Measurements from ENCODE around the gene FAM135A.
A peak's percentile ranks its signal among the peaks of the same experiment; 100 is the strongest.

Gene FAM135A
- 11.1 to 19.4 (median 12.3) reads per million in 4 donors for total RNA-seq

GRCh38 chr6:70413114-70413991 lies at the start of gene FAM135A:
TSS of gene FAM135A (plus strand) at chr6:70413508. CDS start at chr6:70428343, 14,835 bp downstream.
- peak; percentile 89 to 97 (median 91) for DNase-seq

- DNase-seq, result no peak
These were observed 49.4 kb upstream of the FAM135A start for GRCh38 chr6:70363741-70364493.

- DNase-seq, result peak in 4 of 5 donors; percentile 37 to 52 (median 45)
These were observed 43.9 kb upstream of the FAM135A start for GRCh38 chr6:70369332-70369950.

GRCh38 chr6:70370496-70370895 lies 42.8 kb upstream of the FAM135A start:
- DNase-seq, result no peak

GRCh38 chr6:70371454-70372105 lies 41.7 kb upstream of the FAM135A start:
- DNase-seq, result peak in 1 of 5 donors; percentile 18

GRCh38 chr6:70375166-70375565 lies 38.1 kb upstream of the FAM135A start:
- DNase-seq, result no peak

- no peak for DNase-seq
These were observed 37.4 kb upstream of the FAM135A start for GRCh38 chr6:70375882-70376281.

GRCh38 chr6:70376628-70377027 lies 36.7 kb upstream of the FAM135A start:
- DNase-seq, result no peak

GRCh38 chr6:70377372-70377771 lies 35.9 kb upstream of the FAM135A start:
- DNase-seq, result no peak

GRCh38 chr6:70379473-70380013 lies 33.8 kb upstream of the FAM135A start:
- no peak for DNase-seq

GRCh38 chr6:70380252-70380651 lies 33.1 kb upstream of the FAM135A start:
- no peak for DNase-seq

- DNase-seq, result no peak
These were observed 32.4 kb upstream of the FAM135A start for GRCh38 chr6:70380771-70381416.

- DNase-seq, result no peak
These were observed 31.9 kb upstream of the FAM135A start for GRCh38 chr6:70381417-70381782.

- no peak for DNase-seq
These were observed 27.4 kb upstream of the FAM135A start for GRCh38 chr6:70385901-70386300.

GRCh38 chr6:70388814-70389213 lies 24.5 kb upstream of the FAM135A start:
- DNase-seq, result no peak

- no peak for DNase-seq
These were observed 24.0 kb upstream of the FAM135A start for GRCh38 chr6:70389261-70389660.

GRCh38 chr6:70390067-70390466 lies 23.2 kb upstream of the FAM135A start:
- DNase-seq, result no peak

- DNase-seq, result no peak
These were observed 21.8 kb upstream of the FAM135A start for GRCh38 chr6:70391492-70391891.

- no peak for DNase-seq
These were observed 18.6 kb upstream of the FAM135A start for GRCh38 chr6:70394518-70395300.

- DNase-seq, result no peak
These were observed 18.0 kb upstream of the FAM135A start for GRCh38 chr6:70395301-70395672.

- DNase-seq, result no peak
These were observed 17.1 kb upstream of the FAM135A start for GRCh38 chr6:70396163-70396562.

All from T-helper 1 cell (primary cell).